NCI-H1092 treated with DMSO at 0.1 percent for 48 hours (cell line): ENCODE measurements around the gene C5orf15.

Experiments
- DNase-seq: peaks from one replicate; lab custom pipeline; 2025; lab: John Stamatoyannopoulos, UW

The C5orf15 gene

DNA sequence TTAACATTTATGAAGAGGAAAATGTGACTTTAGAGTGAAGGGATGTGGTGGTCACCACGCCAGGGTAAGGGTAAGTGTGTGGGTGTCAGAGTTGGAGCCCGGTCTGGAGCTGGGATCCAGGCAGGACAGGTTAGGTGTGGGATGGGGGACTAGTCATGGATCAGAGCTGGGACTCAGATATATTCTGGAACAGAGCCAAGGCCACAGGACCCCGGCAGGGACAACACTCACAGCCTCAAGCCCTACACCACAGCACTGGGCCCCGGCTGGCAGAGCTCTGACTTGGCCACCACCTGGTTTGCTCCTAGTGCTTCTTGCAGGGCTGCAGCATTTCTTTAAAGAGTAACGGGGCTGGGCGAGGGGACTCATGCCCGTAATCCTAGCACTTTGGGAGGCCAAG, 47.4 kb downstream of the C5orf15 start:
- DNase-seq = no peak

GRCh38 chr5:133919148-133920136, 49.0 kb downstream of the C5orf15 start:
- DNase-seq = no peak

DNA sequence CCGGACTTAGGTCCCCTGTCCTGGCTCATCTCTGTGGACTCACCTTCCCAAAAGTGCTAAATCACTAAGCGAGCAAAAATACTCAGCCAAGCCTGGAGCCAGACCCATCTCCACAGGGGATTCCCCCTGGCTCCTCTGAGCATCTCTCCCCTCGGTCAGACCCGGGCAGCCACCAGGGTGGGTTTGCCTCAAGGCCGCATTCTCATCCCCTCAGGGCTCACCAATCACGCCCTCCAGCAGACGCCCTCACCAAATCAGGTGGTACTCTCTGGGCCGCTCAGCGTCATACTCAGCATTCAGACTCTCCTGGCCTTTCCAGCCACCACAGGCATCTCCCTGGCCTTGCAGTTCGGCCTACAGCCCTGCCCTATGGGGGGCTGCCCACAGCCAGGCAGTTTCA, 49.7 kb downstream of the C5orf15 start:
- no peak for DNase-seq

DNA sequence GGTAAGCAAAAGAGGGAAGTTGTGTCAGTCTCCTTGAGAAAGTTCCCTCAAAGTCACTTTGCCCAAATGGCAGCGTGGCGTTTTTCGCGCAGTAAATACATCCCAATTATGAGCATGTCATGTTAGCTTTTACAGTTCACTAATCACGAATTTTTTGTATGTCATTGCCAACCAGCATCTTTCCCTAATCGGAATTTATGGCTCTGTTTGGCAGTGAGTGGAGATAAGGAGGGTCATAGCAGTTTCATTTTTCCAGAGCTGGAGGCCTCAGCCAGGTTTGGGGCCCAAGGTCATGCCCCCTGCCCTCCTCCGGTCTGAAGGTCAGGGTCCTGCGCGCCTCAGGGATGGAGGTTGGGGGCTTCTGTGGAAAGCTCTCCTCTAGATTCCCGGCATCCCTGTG, 50.1 kb downstream of the C5orf15 start:
- DNase-seq = no peak

GRCh38 chr5:133917785-133918184, 50.6 kb downstream of the C5orf15 start:
- DNase-seq = peak; percentile 28

DNA sequence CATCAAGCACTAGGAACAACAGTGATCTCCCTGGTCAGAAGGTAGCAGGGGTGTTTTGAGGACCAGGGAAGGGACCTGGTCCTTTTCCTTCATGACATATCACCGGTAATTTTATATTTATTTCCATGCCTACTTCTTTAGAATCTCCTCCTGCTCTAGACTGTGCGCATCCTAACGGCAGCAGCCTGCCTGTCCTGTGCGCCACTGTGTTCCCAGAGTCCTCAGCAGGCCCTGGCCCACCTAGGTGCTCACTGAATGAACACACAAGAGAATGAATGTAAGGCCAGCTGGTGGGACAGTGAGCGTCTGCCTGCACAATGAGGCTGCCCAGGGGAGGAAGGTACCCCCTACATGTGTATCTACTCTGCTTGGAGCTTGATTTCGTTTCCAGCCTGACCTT, 51.5 kb downstream of the C5orf15 start:
- DNase-seq = peak; percentile 62

DNA sequence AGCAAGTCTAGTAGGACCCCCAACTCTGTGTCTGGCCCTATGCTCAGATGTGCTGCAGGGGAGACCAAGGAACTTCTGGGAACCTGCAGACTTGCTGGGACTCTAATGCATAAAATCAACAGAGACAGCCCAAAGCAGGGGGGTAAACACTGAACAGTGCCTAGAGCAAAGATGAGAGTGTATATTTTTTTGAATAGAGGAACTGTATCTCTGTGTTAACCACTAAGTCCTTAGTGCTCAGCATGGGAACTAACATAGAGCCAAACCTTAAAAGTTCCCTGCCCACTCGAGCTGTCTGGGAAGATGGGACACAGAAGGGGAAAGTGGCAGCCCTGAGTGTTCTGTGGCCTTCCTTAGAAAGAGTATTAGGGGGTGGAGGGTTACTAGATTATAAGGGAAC, 51.9 kb downstream of the C5orf15 start:
- DNase-seq = no peak

- no peak for DNase-seq
Measured at GRCh38 chr5:133914434-133914833, 54.0 kb downstream of the C5orf15 start.

DNA sequence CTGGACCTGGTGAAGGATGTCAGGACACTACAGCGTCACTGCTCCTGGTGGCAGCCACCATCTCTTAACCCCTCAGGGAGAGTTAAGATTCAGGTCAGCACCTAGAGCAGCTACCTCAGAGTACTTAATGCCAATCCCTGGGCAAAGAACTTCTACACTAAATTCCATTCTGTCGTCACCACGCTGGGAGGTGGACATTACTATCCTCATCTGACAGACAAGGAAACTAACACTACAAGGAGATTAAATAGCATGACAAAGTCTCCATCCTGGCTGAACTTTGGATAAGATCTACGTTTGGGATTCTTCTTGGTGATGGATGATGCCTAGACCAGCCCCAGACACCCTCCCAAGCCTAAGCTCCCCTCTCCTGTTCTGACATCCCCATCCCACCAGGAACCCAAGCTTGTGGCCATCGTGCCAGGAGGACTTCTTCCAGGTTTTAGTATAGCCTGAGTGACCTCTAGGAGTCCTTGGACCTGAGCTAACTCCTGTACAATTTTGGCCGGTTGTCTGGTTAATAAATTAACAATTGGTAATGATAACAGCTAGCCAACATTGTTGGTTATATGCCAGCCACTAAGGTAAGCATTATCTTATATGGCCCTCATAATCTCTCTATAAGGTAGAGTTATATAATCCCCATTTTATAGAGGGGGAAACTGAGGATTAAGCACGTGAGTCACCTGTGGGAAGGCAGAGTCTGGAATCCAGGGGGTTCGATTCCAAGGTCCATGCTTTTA, 54.8 kb downstream of the C5orf15 start:
- no peak for DNase-seq

- DNase-seq = no peak
Measured at GRCh38 chr5:133912951-133913350, 55.5 kb downstream of the C5orf15 start.

GRCh38 chr5:133910571-133910970, 57.9 kb downstream of the C5orf15 start:
- DNase-seq = no peak

- DNase-seq = no peak
Measured at GRCh38 chr5:133909603-133910002, 58.8 kb downstream of the C5orf15 start.

GRCh38 chr5:133907075-133907474, 61.4 kb downstream of the C5orf15 start:
- DNase-seq = peak; percentile 85

DNA sequence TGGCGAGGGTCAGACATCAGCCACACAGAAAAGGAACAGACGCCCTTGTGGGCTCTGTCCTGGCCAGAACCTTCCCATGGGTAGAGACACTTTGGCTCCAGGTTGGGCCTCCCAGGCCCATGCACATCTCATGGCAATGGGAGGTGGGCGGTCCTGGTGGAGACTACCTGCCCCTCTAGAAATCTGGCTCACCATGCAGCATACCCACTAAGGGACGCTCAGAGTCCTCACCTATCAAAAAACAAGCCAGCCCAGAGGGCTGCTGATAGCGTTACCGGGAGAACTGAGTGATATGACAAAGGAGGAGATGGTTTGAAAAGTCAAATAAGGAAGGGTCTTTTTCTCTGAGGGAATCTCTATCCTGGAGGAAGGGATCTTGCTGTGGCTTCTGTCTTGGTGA, 62.1 kb downstream of the C5orf15 start:
- no peak for DNase-seq
